HG02678 (cell line): ENCODE results near the gene ANKK1.
A peak's percentile ranks its signal among the peaks of the same experiment; 100 is the strongest.

Experiments used
- ATAC-seq: cut with Tn5 transposase; IDR thresholded peaks from one replicate; pipeline ENCODE4 v1.9.1; 2021; ENCODE audit warnings: mild to moderate bottlenecking, moderate library complexity; ENCODE audit not compliant: unreplicated experiment

The ANKK1 gene

GRCh38 chr11:113387605-113388211 lies at the start of gene ANKK1:
Gene ANKK1, plus strand, starts transcription at chr11:113387779. Its CDS starts 106 bp downstream, at chr11:113387885.
- ATAC-seq = no peak

GRCh38 chr11:113338730-113339129 lies 48.8 kb upstream of the ANKK1 start:
- ATAC-seq = no peak

- ATAC-seq = no peak
Observed at GRCh38 chr11:113339929-113340589, 47.5 kb upstream of the ANKK1 start.

- no peak for ATAC-seq
Observed at GRCh38 chr11:113341388-113342165, 46.0 kb upstream of the ANKK1 start.

- ATAC-seq = no peak
Observed at GRCh38 chr11:113345978-113346377, 41.6 kb upstream of the ANKK1 start.

GRCh38 chr11:113349528-113349927 lies 38.1 kb upstream of the ANKK1 start:
- no peak for ATAC-seq

- no peak for ATAC-seq
Observed at GRCh38 chr11:113350336-113351067, 37.1 kb upstream of the ANKK1 start.

- ATAC-seq = no peak
Observed at GRCh38 chr11:113351068-113351450, 36.5 kb upstream of the ANKK1 start.

GRCh38 chr11:113351480-113351879 lies 36.1 kb upstream of the ANKK1 start:
- no peak for ATAC-seq

- no peak for ATAC-seq
Observed at GRCh38 chr11:113356203-113356602, 31.4 kb upstream of the ANKK1 start.

- no peak for ATAC-seq
Observed at GRCh38 chr11:113363406-113363805, 24.2 kb upstream of the ANKK1 start.

- no peak for ATAC-seq
Observed at GRCh38 chr11:113363996-113364641, 23.5 kb upstream of the ANKK1 start.

GRCh38 chr11:113365895-113366294 lies 21.7 kb upstream of the ANKK1 start:
- ATAC-seq = no peak

GRCh38 chr11:113369411-113369810 lies 18.2 kb upstream of the ANKK1 start:
- ATAC-seq = no peak

GRCh38 chr11:113370634-113371033 lies 16.9 kb upstream of the ANKK1 start:
- no peak for ATAC-seq

- ATAC-seq = no peak
Observed at GRCh38 chr11:113372309-113372708, 15.3 kb upstream of the ANKK1 start.

GRCh38 chr11:113373306-113373705 lies 14.3 kb upstream of the ANKK1 start:
- ATAC-seq = no peak

- ATAC-seq = no peak
Observed at GRCh38 chr11:113373981-113374560, 13.5 kb upstream of the ANKK1 start.

GRCh38 chr11:113375402-113375801 lies 12.2 kb upstream of the ANKK1 start:
- ATAC-seq = no peak

- peak; percentile 69 for ATAC-seq
Observed at GRCh38 chr11:113376156-113376555, 11.4 kb upstream of the ANKK1 start.
